Right ventricle myocardium superior (tissue), 1 donor: ENCODE measurements around the gene TMEM44. TPM values are rescaled to one million over a fixed set of nuclear protein-coding genes. Genes with fewer than 3 reads are reported as not detected.
A peak's percentile ranks its signal among the peaks of the same experiment; 100 is the strongest.

Experiments
- ATAC-seq: fragments of 200-7000 bp; cut with Tn5 transposase; one replicate; pipeline ENCODE4 v1.9.1; 2020; ENCODE audit warnings: mild to moderate bottlenecking; ENCODE audit not compliant: poor library complexity
- DNase-seq: peaks from one replicate; pipeline ENCODE4 v3.0.0-alpha.2; 2020
- intact Hi-C: fragments of 100-400 bp; cut with DNase I; formaldehyde crosslinking; loops from one replicate; pipeline ENCODE4 v1.11.2; 2022
- total RNA-seq: library from RNA; stranded (reverse); fragmentation: NEBNext Ultra II Directional; extraction: Animal tissue kit (Norgen Biotek cat#: 25700); gene quantifications from one replicate; pipeline ENCODE4 v1.2.1, GENCODE V29; 2021
- donor health status: DM: no; HTN: yes; CAD: no; lungs with severe emphysema.

Gene TMEM44
- total RNA-seq, 1 donor from 2014 or later: 3.6 TPM

GRCh38 chr3:194571491-194572142 lies 61.6 kb downstream of the TMEM44 start:
- ATAC-seq: peak; percentile 8
- intact Hi-C loops: no loop called here
- no peak for DNase-seq

- DNase-seq (no peak), ATAC-seq (no peak)
- intact Hi-C loops: no loop called here
These were observed 62.3 kb downstream of the TMEM44 start for GRCh38 chr3:194570898-194571297.

- intact Hi-C loops: no loop called here
- no peak for ATAC-seq
- no peak for DNase-seq
These were observed 63.0 kb downstream of the TMEM44 start for GRCh38 chr3:194570235-194570634.

GRCh38 chr3:194569252-194569651 lies 64.0 kb downstream of the TMEM44 start:
- ATAC-seq (no peak), DNase-seq (no peak)
- intact Hi-C loops: no loop called here

- DNase-seq (no peak), ATAC-seq (no peak)
- intact Hi-C loops: no loop called here
These were observed 67.5 kb downstream of the TMEM44 start for GRCh38 chr3:194565597-194566190.

- DNase-seq (no peak), ATAC-seq (no peak)
- intact Hi-C loops: no loop called here
These were observed 70.2 kb downstream of the TMEM44 start for GRCh38 chr3:194562986-194563385.

GRCh38 chr3:194561306-194561974 lies 71.8 kb downstream of the TMEM44 start:
- ATAC-seq (no peak), DNase-seq (no peak)
- intact Hi-C loops: no loop called here

- no peak for DNase-seq
- ATAC-seq: no peak
- intact Hi-C loops: no loop called here
These were observed 73.2 kb downstream of the TMEM44 start for GRCh38 chr3:194560047-194560446.

GRCh38 chr3:194559530-194559929 lies 73.7 kb downstream of the TMEM44 start:
- no peak for DNase-seq
- ATAC-seq: no peak
- intact Hi-C loops: no loop called here

- no peak for ATAC-seq
- intact Hi-C loops: no loop called here
- no peak for DNase-seq
These were observed 76.8 kb downstream of the TMEM44 start for GRCh38 chr3:194556086-194557056.

GRCh38 chr3:194555175-194556062 lies 77.8 kb downstream of the TMEM44 start:
- ATAC-seq (peak; percentile 36), DNase-seq (no peak)
- intact Hi-C loops: no loop called here

- no peak for DNase-seq
- ATAC-seq: peak; percentile 60
- intact Hi-C loops: no loop called here
These were observed 78.6 kb downstream of the TMEM44 start for GRCh38 chr3:194554473-194555123.

- DNase-seq (no peak), ATAC-seq (no peak)
- intact Hi-C loops: no loop called here
These were observed 80.8 kb downstream of the TMEM44 start for GRCh38 chr3:194552327-194552949.

- intact Hi-C loops: no loop called here
- DNase-seq (no peak), ATAC-seq (no peak)
These were observed 83.4 kb downstream of the TMEM44 start for GRCh38 chr3:194549853-194550252.

GRCh38 chr3:194548346-194549321 lies 84.6 kb downstream of the TMEM44 start:
- DNase-seq: no peak
- intact Hi-C loops: no loop called here
- ATAC-seq: peak; percentile 63

GRCh38 chr3:194547042-194547441 lies 86.2 kb downstream of the TMEM44 start:
- ATAC-seq (no peak), DNase-seq (no peak)
- intact Hi-C loops: no loop called here
